Naive B cell (primary cell): ENCODE results near the gene KYNU. TPM values are rescaled to one million over a fixed set of nuclear protein-coding genes. Genes with fewer than 3 reads are reported as not detected.
"Not testable (repeated sequence)": the region's sequence is repeated elsewhere in the genome, so short reads cannot be mapped to it uniquely, and the experiment has no call there.

Experiments used
- ATAC-seq, 2 donors: fragments of 150-1000 bp; cut with Tn5 transposase; 2 replicates each; pipeline ENCODE4 v1.10.0; 2021; ENCODE audit warnings: low read depth in 2 of 2, mild to moderate bottlenecking in 2 of 2, moderate library complexity in 2 of 2
- DNase-seq: peaks from one replicate; pipeline ENCODE4 v3.0.0; 2022
- H3K27ac Mint-ChIP-seq, 6 donors: one replicate each; pipeline ENCODE4 v1.8.0; 2020 to 2022; ENCODE audit warnings: mild to moderate bottlenecking in 6 of 6, mixed read lengths in 6 of 6, moderate library complexity in 5 of 6, inconsistent platforms in 2 of 6
- H3K27me3 Mint-ChIP-seq, 3 donors: one replicate each; pipeline ENCODE4 v1.8.0; 2021 to 2022; ENCODE audit warnings: mixed read lengths in 3 of 3, mild to moderate bottlenecking in 1 of 3
- H3K36me3 Mint-ChIP-seq, 2 donors: one replicate each; pipeline ENCODE4 v1.8.0; 2020 to 2022; ENCODE audit warnings: mixed read lengths in 2 of 2, inconsistent platforms in 1 of 2, mild to moderate bottlenecking in 1 of 2
- H3K4me1 Mint-ChIP-seq, 3 donors: one replicate each; pipeline ENCODE4 v1.8.0; 2020 to 2022; ENCODE audit warnings: mixed read lengths in 3 of 3, inconsistent platforms in 1 of 3, mild to moderate bottlenecking in 1 of 3, moderate library complexity in 1 of 3
- H3K4me3 Mint-ChIP-seq, 8 donors: one replicate each; pipeline ENCODE4 v1.8.0; 2020 to 2022; ENCODE audit warnings: mild to moderate bottlenecking in 8 of 8, mixed read lengths in 8 of 8, moderate library complexity in 8 of 8, inconsistent platforms in 2 of 8
- H3K9me3 Mint-ChIP-seq, 7 donors: one replicate each; pipeline ENCODE4 v1.8.0; 2020 to 2022; ENCODE audit warnings: mixed read lengths in 7 of 7, mild to moderate bottlenecking in 5 of 7, inconsistent platforms in 2 of 7, moderate library complexity in 1 of 7
- polyA plus RNA-seq, 6 donors: library from polyadenylated mRNA; unstranded; fragments of 300-500 nt; fragmentation: Illumina TruSeq; gene quantifications; one replicate each; pipeline ENCODE4 v1.2.3, GENCODE V29; 2021; ENCODE audit warnings: low read depth in 6 of 6

Gene KYNU
- polyA plus RNA-seq, 6 donors from 2014 or later, result 33.8 to 53.2 (median 44.0) TPM

DNA sequence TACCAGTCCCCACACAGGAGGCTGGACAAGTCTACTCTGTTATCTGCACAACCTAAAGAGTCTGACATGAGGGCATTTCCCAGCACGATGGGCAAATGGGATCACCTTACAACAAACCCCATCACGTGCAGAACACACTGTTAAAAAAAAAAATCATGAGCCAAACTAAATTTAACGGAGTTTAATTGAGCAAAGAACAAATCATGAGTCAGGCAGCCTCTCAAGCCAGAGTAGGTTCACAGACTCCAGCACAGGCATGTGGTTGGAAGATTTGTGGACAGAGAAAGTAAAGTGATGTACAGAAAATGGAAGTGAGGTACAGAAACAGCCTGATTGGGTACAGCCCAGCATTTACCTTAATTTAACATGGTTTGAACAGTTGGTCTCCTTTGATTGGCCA, 59.9 kb downstream of the KYNU start:
- DNase-seq (no peak), ATAC-seq (no peak)
- Mint-ChIP-seq H3K36me3 (peaks cover 0 to 20% of the 10 kb centered on the region in 2 donors), H3K4me3 (no peak overlapping the region), H3K4me1 (peaks cover 7 to 28% (median 17%) of the 10 kb centered on the region in 3 donors), H3K27ac (peak overlapping the region in 2 of 6 donors; percentile 16 to 36), H3K27me3 (no peaks in the 10 kb centered on the region), H3K9me3 (peaks cover 0 to under 1% (median 0%) of the 10 kb centered on the region in 7 donors)

DNA sequence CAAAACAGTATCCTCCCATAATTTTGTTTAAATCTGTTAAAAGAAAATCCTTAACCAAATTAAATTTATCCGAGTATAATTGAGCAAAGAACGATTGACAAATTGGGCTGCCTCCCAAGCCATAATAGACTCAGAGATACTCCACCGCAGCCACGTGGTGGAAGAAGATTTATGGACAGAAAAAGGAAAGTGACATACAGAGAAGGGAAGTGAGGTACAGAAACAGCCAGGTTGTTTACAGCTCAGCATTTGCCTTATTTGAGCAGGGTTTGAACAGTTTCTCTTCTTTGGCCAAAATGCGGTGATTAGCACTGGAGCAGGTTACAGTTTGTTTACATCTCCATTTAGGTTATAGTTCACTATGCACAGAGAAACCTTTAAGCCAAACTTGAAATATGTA, 60.8 kb downstream of the KYNU start:
- Mint-ChIP-seq H3K36me3 (peaks cover 0 to 20% of the 10 kb centered on the region in 2 donors), H3K27me3 (no peaks in the 10 kb centered on the region), H3K4me3 (no peak overlapping the region), H3K9me3 (peaks cover 0 to 2% (median 0%) of the 10 kb centered on the region in 7 donors), H3K4me1 (peaks cover 7 to 31% (median 17%) of the 10 kb centered on the region in 3 donors), H3K27ac (peak overlapping the region in 2 of 6 donors; percentile 27 to 63)
- DNase-seq (no peak), ATAC-seq (no peak)

DNA sequence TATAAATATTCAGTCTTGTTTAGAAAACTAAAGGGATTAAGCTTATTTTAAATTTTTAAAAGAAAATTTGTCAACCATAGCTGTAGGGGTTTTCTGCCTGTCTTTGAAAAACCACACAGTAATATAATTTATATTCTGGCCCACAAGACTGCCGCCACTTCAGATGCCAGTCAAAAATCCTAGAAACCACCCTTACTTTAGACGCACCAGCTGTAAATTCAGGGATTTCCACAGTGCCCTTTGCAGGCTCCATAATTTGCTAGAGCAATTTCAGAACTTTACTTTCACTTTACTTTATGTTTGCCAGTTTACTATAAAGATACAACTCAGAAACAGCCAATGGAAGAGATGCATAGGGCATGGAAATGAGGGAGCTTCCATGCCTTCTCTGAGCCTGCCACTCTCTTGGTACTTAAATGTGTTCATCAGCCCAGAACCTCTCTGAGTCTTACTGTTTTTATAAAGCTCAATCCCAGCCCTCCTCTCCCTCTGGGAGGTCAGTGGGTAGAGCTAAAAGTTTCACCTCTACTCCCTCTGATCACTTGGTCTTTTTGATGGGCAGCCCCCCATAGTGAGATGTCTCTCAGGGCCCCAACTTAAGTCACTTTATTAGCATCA, 63.3 kb downstream of the KYNU start:
- Mint-ChIP-seq H3K9me3 (peaks cover 0 to 2% (median 0%) of the 10 kb centered on the region in 7 donors), H3K36me3 (peaks cover 7 to 19% of the 10 kb centered on the region in 2 donors), H3K4me3 (no peak overlapping the region), H3K4me1 (peaks cover 7 to 26% (median 11%) of the 10 kb centered on the region in 3 donors), H3K27ac (peak overlapping the region in 4 of 6 donors; percentile 20 to 76 (median 26)), H3K27me3 (no peaks in the 10 kb centered on the region)
- no peak for ATAC-seq
- DNase-seq, result no peak

DNA sequence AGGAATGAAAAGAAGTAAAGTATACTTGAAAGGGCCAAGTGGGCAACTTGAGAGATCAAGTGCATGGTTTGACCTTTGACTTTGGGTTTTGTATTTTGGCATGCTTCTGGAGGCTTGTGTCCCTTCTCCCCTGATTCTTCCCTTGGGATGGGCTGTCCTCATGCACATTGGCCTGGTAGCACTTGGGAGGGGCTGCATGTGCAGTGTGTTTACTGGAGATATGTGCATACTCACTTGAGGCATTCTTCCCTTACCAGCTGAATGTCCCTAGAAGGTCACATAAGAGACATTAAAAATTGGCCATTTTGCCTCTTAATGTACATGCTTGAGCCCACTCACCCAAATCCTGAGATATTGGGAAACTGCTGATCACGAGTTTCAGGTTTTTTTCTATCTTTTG, 65.2 kb downstream of the KYNU start:
- Mint-ChIP-seq H3K36me3 (peaks cover 19 to 23% of the 10 kb centered on the region in 2 donors), H3K4me1 (peaks cover 0 to 19% (median 4%) of the 10 kb centered on the region in 3 donors), H3K4me3 (no peak overlapping the region), H3K27ac (peak overlapping the region in 4 of 6 donors; percentile 24 to 87 (median 32)), H3K27me3 (no peaks in the 10 kb centered on the region), H3K9me3 (peaks cover 0 to 8% (median 0%) of the 10 kb centered on the region in 7 donors)
- no peak for ATAC-seq
- DNase-seq, result no peak

DNA sequence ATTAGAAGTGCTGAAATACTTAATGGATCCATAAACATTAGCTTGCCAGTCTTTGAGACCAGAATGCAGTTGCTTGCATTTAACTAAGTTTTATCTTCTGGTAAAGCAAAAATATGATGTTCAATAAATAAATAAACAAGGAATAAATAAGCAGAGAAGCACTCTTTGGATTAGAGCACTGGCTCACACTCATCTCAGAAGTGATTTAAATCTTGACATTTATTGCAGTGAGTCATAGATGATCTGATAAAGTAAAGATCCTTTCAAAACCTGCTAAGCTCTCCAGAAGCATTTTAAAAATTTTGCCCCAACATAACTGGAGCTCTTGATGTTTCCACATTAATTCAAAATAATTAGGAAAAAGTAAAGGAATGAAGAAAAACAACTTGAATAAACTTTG, 66.8 kb downstream of the KYNU start:
- H3K4me3 Mint-ChIP-seq, result no peak overlapping the region
- H3K27me3 Mint-ChIP-seq, result no peaks in the 10 kb centered on the region
- DNase-seq (no peak), ATAC-seq (no peak)
- peaks cover 35 to 39% of the 10 kb centered on the region in 2 donors for H3K36me3 Mint-ChIP-seq
- no peak overlapping the region for H3K27ac Mint-ChIP-seq
- H3K9me3 Mint-ChIP-seq, result peaks cover 0 to 21% (median 11%) of the 10 kb centered on the region in 7 donors
- peaks cover 0 to 15% (median 4%) of the 10 kb centered on the region in 3 donors for H3K4me1 Mint-ChIP-seq

DNA sequence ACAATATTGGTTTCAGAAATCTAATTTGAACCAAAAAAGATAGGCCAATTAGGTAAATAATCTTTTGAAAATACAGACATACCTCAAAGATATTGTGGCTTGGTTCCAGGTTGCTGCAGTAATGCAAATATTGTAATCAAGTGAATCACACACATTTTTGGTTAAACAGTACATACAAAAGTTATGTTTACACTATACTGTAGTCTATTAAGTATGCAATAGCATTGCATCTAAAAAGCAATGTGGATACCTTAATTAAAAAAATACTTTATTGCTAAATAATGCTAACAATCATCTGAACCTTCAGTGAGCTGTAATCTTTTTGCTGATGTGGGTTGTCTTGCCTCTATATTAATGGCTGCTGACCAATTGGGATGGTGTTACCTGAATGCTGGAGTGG, 67.3 kb downstream of the KYNU start:
- Mint-ChIP-seq H3K27me3 (no peaks in the 10 kb centered on the region), H3K9me3 (peaks cover 1 to 25% (median 16%) of the 10 kb centered on the region in 7 donors), H3K36me3 (peaks cover 40 to 43% of the 10 kb centered on the region in 2 donors), H3K4me1 (peaks cover under 1 to 16% (median 1%) of the 10 kb centered on the region in 3 donors), H3K4me3 (no peak overlapping the region), H3K27ac (no peak overlapping the region)
- ATAC-seq (no peak), DNase-seq (no peak)

DNA sequence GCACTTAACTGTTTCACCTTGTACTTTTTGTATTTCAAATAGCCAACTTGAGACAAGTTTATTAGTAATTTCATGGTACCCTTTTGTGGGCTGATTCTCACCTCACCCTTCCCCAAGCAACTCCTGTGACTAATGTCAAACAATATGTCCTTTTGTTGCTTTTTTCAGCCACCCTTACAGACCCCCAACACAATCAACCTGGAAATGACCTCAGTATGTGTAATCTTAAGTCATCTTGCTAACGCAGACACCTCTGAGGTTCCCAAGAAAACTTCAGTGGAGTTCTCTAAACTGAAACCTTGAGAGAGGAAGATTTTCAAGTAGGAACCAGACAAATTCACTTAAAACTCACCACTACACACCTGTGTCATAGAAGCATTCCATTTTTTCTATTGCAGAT, 69.5 kb downstream of the KYNU start:
- no peaks in the 10 kb centered on the region for H3K27me3 Mint-ChIP-seq
- H3K27ac Mint-ChIP-seq, result peak overlapping the region in 1 of 6 donors; percentile 86
- ATAC-seq, result no peak
- DNase-seq, result no peak
- no peak overlapping the region for H3K4me3 Mint-ChIP-seq
- peaks cover 12 to 22% (median 14%) of the 10 kb centered on the region in 3 donors for H3K4me1 Mint-ChIP-seq
- H3K36me3 Mint-ChIP-seq, result peaks cover 60 to 62% of the 10 kb centered on the region in 2 donors
- H3K9me3 Mint-ChIP-seq, result peaks cover 7 to 32% (median 23%) of the 10 kb centered on the region in 7 donors

DNA sequence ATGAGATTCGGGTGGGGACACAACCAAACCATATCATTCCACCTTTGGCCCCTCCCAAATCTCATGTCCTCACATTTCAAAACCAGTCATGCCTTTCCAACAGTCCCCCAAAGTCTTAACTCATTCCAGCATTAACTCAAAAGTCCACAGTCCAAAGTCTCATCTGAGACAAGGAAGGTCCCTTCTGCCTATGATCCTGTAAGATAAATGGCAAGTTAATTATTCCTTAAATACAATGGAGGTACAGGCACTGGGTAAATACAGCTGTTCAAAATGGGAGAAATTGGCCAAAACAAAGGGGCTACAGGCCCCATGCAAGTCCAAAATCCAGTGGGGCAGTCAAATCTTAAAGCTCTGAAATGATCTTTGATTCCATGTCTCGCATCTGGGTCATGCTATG, 71.3 kb downstream of the KYNU start:
- H3K9me3 Mint-ChIP-seq, result peaks cover 7 to 32% (median 21%) of the 10 kb centered on the region in 7 donors
- H3K27me3 Mint-ChIP-seq, ATAC-seq, H3K4me3 Mint-ChIP-seq, DNase-seq: not testable (repeated sequence)
- H3K36me3 Mint-ChIP-seq, result peaks cover 67 to 68% of the 10 kb centered on the region in 2 donors
- peak overlapping the region in 1 of 6 donors; percentile 68 for H3K27ac Mint-ChIP-seq
- peaks cover 15 to 23% (median 20%) of the 10 kb centered on the region in 3 donors for H3K4me1 Mint-ChIP-seq

DNA sequence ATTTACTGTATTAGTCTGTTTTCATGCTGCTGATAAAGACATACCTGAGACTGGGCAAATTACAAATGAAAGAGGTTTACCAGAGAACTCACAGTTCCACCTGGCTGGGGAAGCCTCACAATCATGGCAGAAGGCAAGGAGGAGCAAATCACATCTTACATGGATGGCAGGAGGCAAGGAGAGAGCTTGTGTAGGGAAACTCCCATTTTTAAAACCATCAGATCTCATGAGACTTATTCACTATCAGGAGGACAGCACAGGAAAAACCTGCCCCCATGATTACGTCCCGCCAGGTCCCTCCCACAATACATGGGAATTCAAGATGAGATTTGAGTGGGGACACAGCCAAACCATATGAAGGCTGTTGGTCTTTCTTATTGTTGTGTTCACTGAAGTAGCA, 72.9 kb downstream of the KYNU start:
- Mint-ChIP-seq H3K27ac (peak overlapping the region in 2 of 6 donors; percentile 39 to 43), H3K36me3 (peaks cover 65 to 67% of the 10 kb centered on the region in 2 donors)

DNA sequence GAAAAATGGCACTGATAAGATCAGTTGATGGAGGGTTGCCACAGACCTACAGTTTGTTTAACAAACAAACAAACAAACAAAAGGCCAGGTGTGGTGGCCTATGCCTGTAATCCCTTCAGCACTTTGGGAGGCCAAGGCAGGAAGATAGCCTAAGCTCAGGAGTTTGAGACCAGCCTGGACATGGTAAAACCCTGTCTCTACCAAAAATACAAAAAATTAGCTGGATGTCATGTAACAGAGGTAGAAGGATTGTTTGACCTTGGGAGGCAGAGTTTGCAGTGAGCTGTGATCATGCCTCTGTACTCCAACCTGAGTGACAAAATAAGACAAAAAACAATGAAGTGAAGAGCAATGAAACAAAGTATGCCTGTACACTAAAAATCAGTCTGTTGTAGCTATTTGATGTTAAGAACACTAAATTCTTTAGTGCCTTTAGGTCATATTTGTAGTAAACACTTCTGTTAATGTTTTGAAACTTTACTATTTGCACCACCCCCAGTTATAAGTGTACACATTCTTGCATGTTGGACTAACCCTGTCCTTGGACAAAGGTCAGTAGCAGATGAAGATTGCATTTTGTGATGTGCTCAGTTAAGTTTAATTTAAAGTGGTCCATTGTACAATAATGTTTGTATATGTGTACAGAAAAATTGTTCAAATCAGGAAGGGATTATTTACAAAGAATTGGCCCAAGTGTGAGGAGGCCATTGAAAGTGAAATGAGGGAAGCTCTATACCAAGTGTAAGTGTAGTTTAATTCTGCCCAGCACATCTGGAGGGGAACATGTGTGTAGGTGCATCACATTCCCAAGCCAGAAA, 73.9 kb downstream of the KYNU start:
- Mint-ChIP-seq H3K36me3 (peaks cover 67 to 72% of the 10 kb centered on the region in 2 donors), H3K4me3 (no peak overlapping the region), H3K4me1 (peaks cover 15 to 20% (median 19%) of the 10 kb centered on the region in 3 donors), H3K27ac (peak overlapping the region in 1 of 6 donors; percentile 44), H3K9me3 (peaks cover 7 to 32% (median 21%) of the 10 kb centered on the region in 7 donors), H3K27me3 (no peaks in the 10 kb centered on the region)
- ATAC-seq, result no peak
- no peak for DNase-seq

More for the DNA sequence above, 72.9 kb downstream of the KYNU start:
- not testable (repeated sequence) for ATAC-seq, DNase-seq, H3K27me3 Mint-ChIP-seq, H3K4me3 Mint-ChIP-seq
- Mint-ChIP-seq H3K4me1 (peaks cover 15 to 22% (median 20%) of the 10 kb centered on the region in 3 donors), H3K9me3 (peaks cover 7 to 32% (median 21%) of the 10 kb centered on the region in 7 donors)

DNA sequence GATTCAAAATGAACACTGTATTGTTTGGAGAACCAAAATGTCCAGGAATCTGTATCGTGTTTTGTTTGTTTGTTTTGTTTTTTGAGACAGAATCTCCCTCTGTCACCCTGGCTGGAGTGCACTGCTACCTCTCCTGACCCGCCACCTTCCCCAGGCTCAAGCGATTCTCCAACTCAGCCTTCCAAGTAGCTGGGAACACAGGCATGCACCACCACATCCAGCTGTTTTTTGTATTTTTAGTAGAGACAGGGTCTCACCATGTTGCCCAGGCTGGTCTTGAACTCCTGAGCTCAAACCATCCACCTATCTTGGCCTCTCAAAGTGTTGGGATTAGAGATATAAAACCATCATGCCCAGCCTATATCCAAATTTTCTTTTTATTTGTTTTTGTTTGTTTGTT, 74.6 kb downstream of the KYNU start:
- peaks cover 63 to 67% of the 10 kb centered on the region in 2 donors for H3K36me3 Mint-ChIP-seq
- H3K27ac Mint-ChIP-seq, result peak overlapping the region in 1 of 6 donors; percentile 78
- peaks cover 15 to 20% (median 19%) of the 10 kb centered on the region in 3 donors for H3K4me1 Mint-ChIP-seq
- DNase-seq (no peak), ATAC-seq (no peak)
- H3K4me3 Mint-ChIP-seq, result no peak overlapping the region
- H3K9me3 Mint-ChIP-seq, result peaks cover 7 to 28% (median 17%) of the 10 kb centered on the region in 7 donors
- no peaks in the 10 kb centered on the region for H3K27me3 Mint-ChIP-seq

DNA sequence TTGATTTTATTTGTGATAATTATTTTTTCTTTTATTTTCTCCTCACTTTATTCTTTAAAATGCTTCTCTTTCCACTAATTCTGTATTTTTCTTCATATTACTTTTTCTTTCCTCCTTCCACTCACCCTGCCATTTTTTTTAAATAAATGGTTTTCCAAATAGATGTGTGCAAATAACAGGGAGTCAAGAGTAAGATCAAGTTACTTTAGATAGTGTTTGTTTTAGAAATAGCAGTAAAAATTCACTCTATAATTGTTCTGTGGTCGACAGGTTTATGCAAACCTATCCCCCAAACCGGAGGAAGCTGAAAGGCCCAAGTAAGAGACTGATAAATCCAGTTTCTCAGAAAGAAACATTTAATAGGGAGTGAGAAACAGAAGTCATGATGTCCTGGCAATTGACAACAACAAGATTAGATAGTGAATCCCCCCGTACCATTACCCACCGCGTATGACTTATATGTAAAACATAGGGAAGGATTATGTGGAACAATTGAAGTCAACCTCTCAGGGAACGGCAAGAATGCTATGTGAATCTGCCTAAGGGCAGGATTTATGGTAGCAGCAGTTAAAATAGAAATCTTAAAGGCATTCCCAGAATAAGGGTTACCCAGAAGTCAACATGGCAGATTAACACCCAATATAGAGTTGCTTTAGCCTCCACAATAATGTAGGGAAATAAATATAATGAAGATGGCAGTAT, 75.5 kb downstream of the KYNU start:
- Mint-ChIP-seq H3K9me3 (peaks cover 7 to 26% (median 17%) of the 10 kb centered on the region in 7 donors), H3K4me3 (no peak overlapping the region), H3K27ac (peak overlapping the region in 2 of 6 donors; percentile 64 to 78), H3K36me3 (peaks cover 54 to 57% of the 10 kb centered on the region in 2 donors), H3K4me1 (peaks cover 15 to 20% (median 19%) of the 10 kb centered on the region in 3 donors), H3K27me3 (no peaks in the 10 kb centered on the region)
- DNase-seq (no peak), ATAC-seq (no peak)

DNA sequence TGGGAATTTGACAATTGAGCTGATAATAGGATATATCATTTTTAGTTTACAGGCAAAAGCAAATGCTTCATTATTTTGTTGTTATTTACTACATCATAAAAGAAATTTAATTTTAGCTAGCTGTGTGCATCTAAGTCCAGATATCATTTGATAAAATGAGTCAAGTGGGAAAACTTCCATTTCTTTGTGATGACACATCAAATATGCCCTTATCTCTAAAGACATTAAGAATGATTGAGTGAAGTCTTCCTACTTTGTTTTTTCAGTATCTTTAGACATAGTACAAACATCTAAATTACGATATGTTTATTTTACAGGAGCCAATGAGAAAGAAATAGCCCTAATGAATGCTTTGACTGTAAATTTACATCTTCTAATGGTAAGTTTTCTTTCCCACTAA, 77.0 kb downstream of the KYNU start:
- DNase-seq, result no peak
- Mint-ChIP-seq H3K27me3 (no peaks in the 10 kb centered on the region), H3K36me3 (peaks cover 42 to 48% of the 10 kb centered on the region in 2 donors), H3K27ac (no peak overlapping the region), H3K9me3 (peaks cover 4 to 11% (median 9%) of the 10 kb centered on the region in 7 donors), H3K4me3 (no peak overlapping the region), H3K4me1 (peaks cover 15 to 20% (median 19%) of the 10 kb centered on the region in 3 donors)
- no peak for ATAC-seq
